ENCODE data around the gene DTWD2. TPM values are rescaled to one million over a fixed set of nuclear protein-coding genes. Genes with fewer than 3 reads are reported as not detected.

The DTWD2 gene
- total RNA-seq, 4 donors from 2014 or later = 6.1 to 9.8 (median 6.3) TPM

- no peaks in the 10 kb centered on the region for H3K27me3 ChIP-seq
- no peak overlapping the region for H3K27ac ChIP-seq
- H3K4me1 ChIP-seq = no peaks in the 10 kb centered on the region
- H3K9me3 ChIP-seq = no peaks in the 10 kb centered on the region
- 89 to 95% methylated on average over 1 of the region's 1 CpG for whole genome bisulfite sequencing, 2 donors
- DNase-seq (ENCODE audit: low spot score in 2 of 2) = no peak
- TF ChIP-seq POLR2A (IDR thresholded peaks at IDR 0.05) = no peak
- no peak for TF ChIP-seq EP300 (IDR thresholded peaks at IDR 0.05)
- TF ChIP-seq CTCF (IDR thresholded peaks at IDR 0.05) = no peak
- H3K4me3 ChIP-seq = no peak overlapping the region
- no peaks in the 10 kb centered on the region for H3K36me3 ChIP-seq
Measured at GRCh38 chr5:118905196-118905595, 83.2 kb downstream of the DTWD2 start.

GRCh38 chr5:118902656-118903438 lies 85.5 kb downstream of the DTWD2 start:
- TF ChIP-seq EP300 (IDR thresholded peaks at IDR 0.05) (no peak), POLR2A (IDR thresholded peaks at IDR 0.05) (no peak), CTCF (IDR thresholded peaks at IDR 0.05) (no peak)
- no peak for DNase-seq (ENCODE audit: low spot score in 2 of 2)

GRCh38 chr5:118894709-118895108 lies 93.6 kb downstream of the DTWD2 start:
- no peak for TF ChIP-seq EP300 (IDR thresholded peaks at IDR 0.05)
- no peak for TF ChIP-seq POLR2A (IDR thresholded peaks at IDR 0.05)
- TF ChIP-seq CTCF (IDR thresholded peaks at IDR 0.05) = no peak
- Histone ChIP-seq H3K4me1 (no peaks in the 10 kb centered on the region), H3K4me3 (no peak overlapping the region), H3K36me3 (no peaks in the 10 kb centered on the region), H3K27ac (no peak overlapping the region), H3K27me3 (no peaks in the 10 kb centered on the region), H3K9me3 (no peaks in the 10 kb centered on the region)
- no peak for DNase-seq (ENCODE audit: low spot score in 2 of 2)
- 74 to 83% methylated on average over 1 of the region's 1 CpG for WGBS, 2 donors

More at GRCh38 chr5:118902656-118903438, 85.5 kb downstream of the DTWD2 start:
- no peak overlapping the region for H3K27ac ChIP-seq
- no peaks in the 10 kb centered on the region for H3K9me3 ChIP-seq
- H3K36me3 ChIP-seq = no peaks in the 10 kb centered on the region
- H3K27me3 ChIP-seq = no peaks in the 10 kb centered on the region
- H3K4me1 ChIP-seq = no peaks in the 10 kb centered on the region
- H3K4me3 ChIP-seq = no peak overlapping the region

GRCh38 chr5:118891252-118891651 lies 97.1 kb downstream of the DTWD2 start:
- no peak for TF ChIP-seq EP300 (IDR thresholded peaks at IDR 0.05)
- TF ChIP-seq POLR2A (IDR thresholded peaks at IDR 0.05) = no peak
- TF ChIP-seq CTCF (IDR thresholded peaks at IDR 0.05) = no peak

GRCh38 chr5:118889165-118889564 lies 99.2 kb downstream of the DTWD2 start:
- WGBS, 2 donors = 66 to 72% methylated on average over 2 of the region's 2 CpGs
- no peaks in the 10 kb centered on the region for H3K36me3 ChIP-seq
- no peaks in the 10 kb centered on the region for H3K9me3 ChIP-seq
- H3K4me1 ChIP-seq = no peaks in the 10 kb centered on the region
- no peak overlapping the region for H3K4me3 ChIP-seq
- TF ChIP-seq POLR2A (IDR thresholded peaks at IDR 0.05) = no peak
- no peak for TF ChIP-seq EP300 (IDR thresholded peaks at IDR 0.05)
- TF ChIP-seq CTCF (IDR thresholded peaks at IDR 0.05) = no peak
- no peaks in the 10 kb centered on the region for H3K27me3 ChIP-seq
- no peak overlapping the region for H3K27ac ChIP-seq
- DNase-seq (ENCODE audit: low spot score in 2 of 2) = no peak

More at GRCh38 chr5:118891252-118891651, 97.1 kb downstream of the DTWD2 start:
- no peak overlapping the region for H3K27ac ChIP-seq
- H3K4me3 ChIP-seq = no peak overlapping the region
- no peaks in the 10 kb centered on the region for H3K27me3 ChIP-seq
- no peak for DNase-seq (ENCODE audit: low spot score in 2 of 2)
- WGBS, 2 donors = 67 to 73% methylated on average over 2 of the region's 2 CpGs
- no peaks in the 10 kb centered on the region for H3K36me3 ChIP-seq
- H3K9me3 ChIP-seq = no peaks in the 10 kb centered on the region
- no peaks in the 10 kb centered on the region for H3K4me1 ChIP-seq
